Endodermal cell (in vitro differentiated cells): ENCODE measurements around the gene MIXL1. TPM values are rescaled to one million over a fixed set of nuclear protein-coding genes. Genes with fewer than 3 reads are reported as not detected.
"Not testable (repeated sequence)": the region's sequence is repeated elsewhere in the genome, so short reads cannot be mapped to it uniquely, and the experiment has no call there.

Source experiments
- DNase-seq: peaks from one replicate; pipeline ENCODE4 v3.0.0-alpha.2; 2017
- H3K27ac ChIP-seq: 2 replicates; pipeline ENCODE4 v1.5.1; 2013; ENCODE audit warnings: mild to moderate bottlenecking, low read depth, low read length, moderate library complexity
- H3K27me3 ChIP-seq: 2 replicates; pipeline ENCODE4 v1.6.1; 2013; ENCODE audit warnings: mild to moderate bottlenecking, low read length, moderate library complexity; ENCODE audit not compliant: insufficient read depth, control insufficient read depth, poor library complexity, severe bottlenecking
- H3K36me3 ChIP-seq: 2 replicates; pipeline ENCODE4 v1.7.0; 2013; ENCODE audit warnings: mild to moderate bottlenecking, low read length, moderate library complexity; ENCODE audit not compliant: control insufficient read depth, insufficient read depth
- H3K4me1 ChIP-seq: one replicate; pipeline ENCODE4 v1.7.0; 2013; ENCODE audit warnings: low read length; ENCODE audit not compliant: control insufficient read depth, insufficient read depth
- H3K4me3 ChIP-seq: 2 replicates; pipeline ENCODE4 v1.5.1; 2013; ENCODE audit warnings: mild to moderate bottlenecking, low read length, moderate library complexity
- H3K9ac ChIP-seq: 2 replicates; pipeline ENCODE4 v1.6.1; 2013; ENCODE audit warnings: mild to moderate bottlenecking, low read length, moderate library complexity; ENCODE audit not compliant: poor library complexity, severe bottlenecking; ENCODE audit errors: extremely low read depth
- H3K9me3 ChIP-seq: 2 replicates; pipeline ENCODE4 v1.6.1; 2013; ENCODE audit warnings: mild to moderate bottlenecking, low read length, moderate library complexity; ENCODE audit not compliant: control insufficient read depth
- H3K27ac Mint-ChIP-seq: 2 replicates; pipeline ENCODE4 v1.8.0; 2020; ENCODE audit warnings: mixed read lengths
- H3K27me3 Mint-ChIP-seq: 2 replicates; pipeline ENCODE4 v1.8.0; 2021; ENCODE audit warnings: mild to moderate bottlenecking, mixed read lengths; ENCODE audit not compliant: insufficient read depth
- H3K36me3 Mint-ChIP-seq: 2 replicates; pipeline ENCODE4 v1.8.0; 2020; ENCODE audit warnings: low read depth, mixed read lengths
- H3K4me1 Mint-ChIP-seq: 2 replicates; pipeline ENCODE4 v1.8.0; 2020; ENCODE audit warnings: mixed read lengths
- H3K4me3 Mint-ChIP-seq: 2 replicates; pipeline ENCODE4 v1.8.0; 2020; ENCODE audit warnings: mild to moderate bottlenecking, moderate library complexity, mixed read lengths
- H3K9me3 Mint-ChIP-seq: 2 replicates; pipeline ENCODE4 v1.8.0; 2020; ENCODE audit warnings: mild to moderate bottlenecking, mixed read lengths
- WGBS, 2 experiments: methylation state at CpG; one replicate each; pipeline versions ENCODE4 v1.1.5 to v1.1.7; 2013; ENCODE audit warnings: missing lambda C conversion rate in 2 of 2, mixed read lengths in 1 of 2; ENCODE audit not compliant: insufficient coverage in 1 of 2, insufficient read length in 1 of 2; 5-methylcytosine and 5-hydroxymethylcytosine counted together
- total RNA-seq, 2 donors: library from RNA; stranded (reverse); fragmentation: NEBNext Ultra II Directional in 1 of 2; extraction: Animal tissue kit (Norgen Biotek cat#: 25700) in 1 of 2; gene quantifications; 2 replicates in 1 of 2; 3 replicates in 1 of 2; pipeline ENCODE4 v1.2.1, GENCODE V29; 2021
- TF ChIP-seq, protein P1 (sequence below): fragments of 200-600 bp; sonication (generic); conservative IDR thresholded peaks from 2 replicates; pipeline ENCODE4 v1.5.0; 2021; ENCODE audit warnings: antibody characterized with exemption, mild to moderate bottlenecking

MIXL1 gene
- total RNA-seq, 2 donors from 2014 or later: 16.8 to 86.3 TPM

DNA sequence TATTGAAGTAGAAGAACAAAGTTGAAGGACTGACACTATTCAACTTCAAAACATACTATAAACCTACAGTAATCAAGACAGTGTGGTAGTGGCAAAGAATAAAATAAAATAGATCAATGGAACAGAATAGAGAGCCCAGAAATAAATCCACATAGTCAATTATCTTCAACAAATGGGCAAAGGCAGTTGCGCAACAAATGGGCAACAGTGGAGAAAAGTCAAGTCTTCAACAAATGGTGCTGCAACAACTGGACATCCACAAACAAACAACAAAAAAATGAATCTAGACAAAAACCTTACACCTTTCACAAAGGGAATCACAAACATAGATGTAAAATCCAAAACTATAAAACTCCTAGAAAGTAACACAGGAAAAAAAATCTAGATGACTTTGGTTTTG is 38.4 kb downstream of the MIXL1 start:
- 86 to 97% methylated on average over 1 of the region's 1 CpG for WGBS, 2 experiments
- no peak for DNase-seq
- Histone ChIP-seq H3K9ac (no peak overlapping the region), H3K27me3 (no peaks in the 10 kb centered on the region), H3K4me3 (no peak overlapping the region), H3K27ac (no peak overlapping the region), H3K4me1 (no peaks in the 10 kb centered on the region), H3K9me3 (peaks cover 38% of the 10 kb centered on the region), H3K36me3 (peaks cover 53% of the 10 kb centered on the region)
- Mint-ChIP-seq H3K27ac (no peak overlapping the region), H3K4me1 (no peaks in the 10 kb centered on the region), H3K27me3 (no peaks in the 10 kb centered on the region), H3K9me3 (peaks cover 33% of the 10 kb centered on the region), H3K36me3 (peaks cover 64% of the 10 kb centered on the region), H3K4me3 (no peak overlapping the region)
- TF ChIP-seq, protein P1, sequence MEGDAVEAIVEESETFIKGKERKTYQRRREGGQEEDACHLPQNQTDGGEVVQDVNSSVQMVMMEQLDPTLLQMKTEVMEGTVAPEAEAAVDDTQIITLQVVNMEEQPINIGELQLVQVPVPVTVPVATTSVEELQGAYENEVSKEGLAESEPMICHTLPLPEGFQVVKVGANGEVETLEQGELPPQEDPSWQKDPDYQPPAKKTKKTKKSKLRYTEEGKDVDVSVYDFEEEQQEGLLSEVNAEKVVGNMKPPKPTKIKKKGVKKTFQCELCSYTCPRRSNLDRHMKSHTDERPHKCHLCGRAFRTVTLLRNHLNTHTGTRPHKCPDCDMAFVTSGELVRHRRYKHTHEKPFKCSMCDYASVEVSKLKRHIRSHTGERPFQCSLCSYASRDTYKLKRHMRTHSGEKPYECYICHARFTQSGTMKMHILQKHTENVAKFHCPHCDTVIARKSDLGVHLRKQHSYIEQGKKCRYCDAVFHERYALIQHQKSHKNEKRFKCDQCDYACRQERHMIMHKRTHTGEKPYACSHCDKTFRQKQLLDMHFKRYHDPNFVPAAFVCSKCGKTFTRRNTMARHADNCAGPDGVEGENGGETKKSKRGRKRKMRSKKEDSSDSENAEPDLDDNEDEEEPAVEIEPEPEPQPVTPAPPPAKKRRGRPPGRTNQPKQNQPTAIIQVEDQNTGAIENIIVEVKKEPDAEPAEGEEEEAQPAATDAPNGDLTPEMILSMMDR: no peak

DNA sequence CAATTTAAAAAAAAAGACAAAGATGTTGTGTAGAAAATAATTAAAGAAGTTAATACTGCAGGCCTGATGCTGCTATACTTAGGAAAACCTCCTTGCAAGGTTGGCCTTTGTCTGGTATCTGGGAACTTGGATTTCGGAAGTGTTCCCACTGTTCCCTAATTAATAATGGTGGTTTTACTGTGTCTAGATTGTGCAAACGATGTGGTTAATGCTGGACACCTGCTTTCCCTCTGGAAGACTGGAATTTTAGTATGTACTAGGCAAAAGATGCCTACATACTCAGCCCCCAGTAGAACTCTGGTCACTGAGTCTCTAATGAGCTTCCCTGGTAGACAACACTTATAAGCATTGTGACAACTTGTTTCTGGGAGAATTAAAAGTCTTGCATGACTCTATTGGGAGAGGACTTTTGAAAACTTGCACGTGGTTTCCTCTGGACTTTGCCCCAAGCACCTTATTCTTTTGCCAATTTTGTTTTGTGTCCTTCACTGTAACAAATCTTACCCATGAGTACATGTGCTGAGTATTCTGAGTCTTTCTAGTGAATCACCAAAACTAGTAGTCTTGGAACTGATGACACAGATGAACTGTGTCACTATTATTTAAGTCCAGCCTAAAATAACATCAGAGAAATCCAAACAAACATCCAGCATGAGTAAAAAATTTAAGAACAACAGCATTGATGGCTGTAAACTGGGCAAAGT is 45.1 kb downstream of the MIXL1 start:
- H3K4me3 Mint-ChIP-seq: no peak overlapping the region
- H3K4me3 ChIP-seq: no peak overlapping the region
- H3K27ac ChIP-seq: no peak overlapping the region
- no peak overlapping the region for H3K9ac ChIP-seq
- no peak for DNase-seq
- peaks cover 16% of the 10 kb centered on the region for H3K4me1 Mint-ChIP-seq
- H3K36me3 ChIP-seq: peaks cover 32% of the 10 kb centered on the region
- H3K9me3 ChIP-seq: no peaks in the 10 kb centered on the region
- H3K27me3 Mint-ChIP-seq: no peaks in the 10 kb centered on the region
- no peaks in the 10 kb centered on the region for H3K9me3 Mint-ChIP-seq
- WGBS, 2 experiments: 89 to 94% methylated on average over 1 to 3 of the region's 3 CpGs
- H3K27me3 ChIP-seq: no peaks in the 10 kb centered on the region
- peaks cover 5% of the 10 kb centered on the region for H3K4me1 ChIP-seq
- no peak overlapping the region for H3K27ac Mint-ChIP-seq
- TF ChIP-seq, protein P1: no peak
- H3K36me3 Mint-ChIP-seq: peaks cover 24% of the 10 kb centered on the region

DNA sequence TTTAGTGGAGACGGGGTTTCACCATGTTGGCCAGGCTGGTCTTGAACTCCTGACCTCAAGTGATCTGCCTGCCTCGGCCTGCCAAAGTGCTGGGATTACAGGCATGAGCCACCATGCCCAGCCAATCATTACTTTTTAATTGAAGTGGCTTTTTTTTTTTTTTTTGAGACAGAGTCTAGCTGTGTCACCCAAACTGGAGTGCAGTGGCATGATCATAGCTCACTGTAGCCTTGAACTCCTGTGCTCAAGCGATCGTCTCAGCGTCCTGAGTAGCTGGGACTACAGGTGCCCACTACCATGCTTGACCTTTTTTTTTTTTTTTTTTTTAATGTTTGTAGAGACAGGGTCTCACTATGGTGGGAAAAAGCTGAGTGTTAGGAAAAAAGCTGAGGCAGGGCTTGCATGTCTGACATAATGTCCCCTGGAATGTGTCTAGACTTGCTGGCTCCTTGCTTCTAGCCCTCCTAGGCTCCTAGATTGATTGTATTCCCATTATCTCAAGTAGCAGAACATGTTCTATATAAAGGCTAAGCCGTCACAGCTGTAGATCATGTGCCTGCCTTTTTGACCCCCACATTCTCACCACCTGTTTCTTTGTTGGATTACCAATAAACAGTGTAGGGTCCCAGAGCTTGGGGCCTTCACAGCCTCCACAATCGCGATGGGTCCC is 48.9 kb downstream of the MIXL1 start:
- Mint-ChIP-seq H3K27ac (peak overlapping the region; percentile 75), H3K36me3 (peaks cover 32% of the 10 kb centered on the region), H3K4me1 (peaks cover 16% of the 10 kb centered on the region)
- Histone ChIP-seq H3K27ac (peak overlapping the region; percentile 96), H3K36me3 (peaks cover 46% of the 10 kb centered on the region)
- WGBS, 2 experiments: 78 to 80% methylated on average over 3 to 8 of the region's 8 CpGs
- H3K27me3 ChIP-seq, H3K4me1 ChIP-seq, H3K9ac ChIP-seq, H3K9me3 ChIP-seq, DNase-seq, H3K4me3 ChIP-seq, H3K9me3 Mint-ChIP-seq, H3K27me3 Mint-ChIP-seq, H3K4me3 Mint-ChIP-seq: not testable (repeated sequence)
